Amniotic stem cell (primary cell): ENCODE measurements around the gene CALML4.
"Not testable (repeated sequence)": the region's sequence is repeated elsewhere in the genome, so short reads cannot be mapped to it uniquely, and the experiment has no call there.

Source experiments
- DNase-seq: peaks from one replicate; lab custom pipeline; 2025; lab: John Stamatoyannopoulos, UW

CALML4 gene

GRCh38 chr15:68224546-68225250 is 19.6 kb upstream of the CALML4 start:
- no peak for DNase-seq

GRCh38 chr15:68224108-68224507 is 19.0 kb upstream of the CALML4 start:
- DNase-seq: no peak

- no peak for DNase-seq
These were observed 18.0 kb upstream of the CALML4 start for GRCh38 chr15:68223171-68223570.

- DNase-seq: not testable (repeated sequence)
These were observed 17.3 kb upstream of the CALML4 start for GRCh38 chr15:68222432-68222743.

- not testable (repeated sequence) for DNase-seq
These were observed 16.6 kb upstream of the CALML4 start for GRCh38 chr15:68221530-68222431.

- DNase-seq: no peak
These were observed 15.8 kb upstream of the CALML4 start for GRCh38 chr15:68220967-68221366.

- no peak for DNase-seq
These were observed 15.4 kb upstream of the CALML4 start for GRCh38 chr15:68220489-68220888.

GRCh38 chr15:68218847-68219798 is 14.0 kb upstream of the CALML4 start:
- DNase-seq: no peak

GRCh38 chr15:68218331-68218730 is 13.2 kb upstream of the CALML4 start:
- no peak for DNase-seq

GRCh38 chr15:68217341-68217740 is 12.2 kb upstream of the CALML4 start:
- no peak for DNase-seq

GRCh38 chr15:68214838-68215254 is 9.7 kb upstream of the CALML4 start:
- DNase-seq: no peak

GRCh38 chr15:68213991-68214837 is 9.1 kb upstream of the CALML4 start:
- DNase-seq: no peak

GRCh38 chr15:68213491-68213845 is 8.3 kb upstream of the CALML4 start:
- DNase-seq: not testable (repeated sequence)

GRCh38 chr15:68211656-68212320 is 6.7 kb upstream of the CALML4 start:
- DNase-seq: no peak

- DNase-seq: peak; percentile 12
These were observed 5.9 kb upstream of the CALML4 start for GRCh38 chr15:68210821-68211655.

- no peak for DNase-seq
These were observed 5.3 kb upstream of the CALML4 start for GRCh38 chr15:68210409-68210756.

GRCh38 chr15:68209735-68210408 is 4.7 kb upstream of the CALML4 start:
- no peak for DNase-seq

- no peak for DNase-seq
These were observed 4.1 kb upstream of the CALML4 start for GRCh38 chr15:68209272-68209671.

GRCh38 chr15:68208636-68209240 is 3.6 kb upstream of the CALML4 start:
- no peak for DNase-seq
